Activated T-helper 1 cell treated with anti-CD3 and anti-CD28 coated beads, Interleukin-2, amount 50 U/mL, for 16 hours (primary cell): ENCODE results near the gene RFX3.

Experiments
- DNase-seq, 2 donors: peaks; one replicate each; pipeline ENCODE4 v3.0.0-alpha.2; 2020; ENCODE audit warnings: low read depth in 1 of 2, low spot score in 1 of 2

RFX3 gene

GRCh38 chr9:3478549-3478953, 47.2 kb downstream of the RFX3 start:
- DNase-seq = no peak

DNA sequence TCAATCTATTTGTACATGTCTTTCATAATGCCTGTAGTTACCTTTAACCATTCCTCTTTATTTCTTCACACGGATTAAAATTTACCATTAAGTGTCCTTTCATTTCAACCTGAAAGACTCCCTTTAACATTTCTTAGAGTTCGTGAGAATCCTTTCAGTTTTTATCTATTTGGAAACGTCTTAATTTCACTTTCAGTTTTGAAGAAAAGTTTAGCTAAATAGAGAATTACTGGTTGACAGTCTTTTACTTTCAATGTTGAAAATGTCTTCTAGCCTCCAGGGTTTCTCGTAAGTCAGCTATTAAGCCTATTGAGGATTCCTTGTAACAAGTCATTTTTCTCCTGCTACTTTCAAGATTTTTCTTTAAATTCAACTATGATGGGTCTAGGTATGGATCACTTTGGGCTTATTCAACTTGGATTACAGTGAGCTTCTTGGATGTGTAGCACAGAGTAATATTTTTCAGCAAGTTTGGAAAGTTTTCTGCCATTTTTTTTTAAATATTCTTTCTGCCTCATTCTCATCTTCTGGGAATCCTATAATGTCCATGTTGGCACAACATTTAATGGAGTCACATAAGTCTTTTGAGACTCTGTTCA, 48.5 kb downstream of the RFX3 start:
- no peak for DNase-seq

DNA sequence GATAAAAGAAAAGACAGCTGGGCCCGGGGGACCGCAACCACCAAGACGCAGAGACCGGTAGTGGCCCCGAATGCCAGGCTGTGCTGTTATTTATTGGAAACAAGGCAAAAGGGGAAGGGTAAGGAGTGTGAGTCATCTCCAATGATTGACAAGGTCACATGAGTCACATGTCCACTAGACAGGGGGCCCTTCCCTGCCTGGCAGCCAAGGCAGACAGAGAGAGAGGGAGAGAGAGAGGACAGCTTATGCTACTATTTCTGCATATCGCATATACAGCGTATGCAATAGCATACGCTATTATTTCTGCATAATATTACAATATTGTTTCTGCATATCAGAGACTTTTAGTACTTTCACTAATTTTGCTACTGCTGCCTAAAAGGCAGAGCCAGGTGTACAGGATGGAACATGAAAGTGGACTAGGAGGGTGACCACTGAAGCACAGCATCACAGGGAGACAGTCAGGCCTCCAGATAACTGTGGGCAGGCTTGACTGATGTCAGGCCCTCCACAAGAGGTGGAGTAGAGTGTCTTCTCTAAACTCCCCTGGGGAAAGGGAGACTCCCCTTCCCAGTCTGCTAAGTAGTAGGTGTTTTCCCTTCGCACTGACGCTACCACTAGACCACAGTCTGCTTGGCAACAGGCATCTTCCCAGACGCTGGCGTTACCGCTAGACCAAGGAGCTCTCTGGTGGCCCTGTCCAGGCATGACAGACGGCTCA, 50.3 kb downstream of the RFX3 start:
- no peak for DNase-seq

DNA sequence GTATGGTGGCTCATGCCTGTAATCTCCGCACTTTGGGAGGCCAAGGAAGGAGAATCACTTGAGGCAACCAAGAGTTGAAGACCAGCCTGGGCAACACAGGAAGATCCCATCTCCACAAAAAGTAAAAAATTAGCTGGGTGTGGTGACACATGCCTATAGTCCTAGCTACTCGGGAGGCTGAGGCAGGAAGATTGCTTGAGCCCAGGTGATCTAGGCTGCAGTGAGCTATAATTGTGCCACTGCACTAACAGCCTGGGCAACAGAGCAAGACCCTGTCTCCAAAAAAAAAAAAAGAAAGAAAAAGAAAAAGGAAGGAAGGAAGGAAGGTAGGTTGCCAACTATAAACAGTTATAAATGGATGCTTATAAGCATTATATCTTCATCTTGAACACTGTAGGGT, 51.0 kb downstream of the RFX3 start:
- DNase-seq = no peak

GRCh38 chr9:3473405-3473804, 52.4 kb downstream of the RFX3 start:
- DNase-seq = no peak

- DNase-seq = no peak
These were observed 53.9 kb downstream of the RFX3 start for GRCh38 chr9:3471883-3472282.

DNA sequence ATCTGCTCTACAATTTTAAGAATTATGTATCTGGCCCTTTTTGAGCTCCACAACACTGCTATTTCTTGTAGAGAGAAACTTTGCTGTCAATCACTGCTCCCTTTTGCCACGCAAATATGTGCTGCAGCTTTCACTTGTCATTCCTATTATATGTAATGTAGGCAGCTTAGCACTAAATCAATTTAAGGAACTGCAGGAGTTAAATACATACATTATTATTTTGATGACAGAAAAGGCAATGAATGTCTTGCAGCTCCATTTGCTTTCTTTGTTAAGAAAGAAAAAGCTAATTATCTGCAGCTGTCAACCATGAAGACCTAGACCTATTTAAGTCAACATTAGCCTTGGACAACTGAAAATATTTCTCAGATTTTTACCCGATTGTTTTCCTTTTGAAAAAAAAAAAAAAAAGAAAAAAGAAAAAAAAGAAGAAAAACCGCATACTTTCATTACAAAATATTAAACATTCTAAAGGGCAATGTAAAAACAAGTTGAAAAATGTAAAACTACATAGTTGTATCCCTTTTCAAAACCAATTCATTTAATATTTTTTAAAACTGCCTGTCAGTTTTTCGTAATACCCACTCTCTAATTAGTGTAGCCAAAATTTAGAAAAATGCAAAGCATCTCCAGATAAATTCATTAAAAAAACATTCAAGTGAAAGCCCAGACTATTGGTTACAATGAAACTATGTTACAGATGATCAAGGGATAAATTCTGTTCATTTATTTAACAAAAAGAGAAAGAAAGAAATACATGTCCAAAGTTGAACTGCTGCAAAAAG, 57.2 kb downstream of the RFX3 start:
- DNase-seq = no peak

GRCh38 chr9:3467593-3468219, 58.1 kb downstream of the RFX3 start:
- peak; percentile 20 to 35 for DNase-seq

- DNase-seq = no peak
These were observed 61.7 kb downstream of the RFX3 start for GRCh38 chr9:3464033-3464638.

DNA sequence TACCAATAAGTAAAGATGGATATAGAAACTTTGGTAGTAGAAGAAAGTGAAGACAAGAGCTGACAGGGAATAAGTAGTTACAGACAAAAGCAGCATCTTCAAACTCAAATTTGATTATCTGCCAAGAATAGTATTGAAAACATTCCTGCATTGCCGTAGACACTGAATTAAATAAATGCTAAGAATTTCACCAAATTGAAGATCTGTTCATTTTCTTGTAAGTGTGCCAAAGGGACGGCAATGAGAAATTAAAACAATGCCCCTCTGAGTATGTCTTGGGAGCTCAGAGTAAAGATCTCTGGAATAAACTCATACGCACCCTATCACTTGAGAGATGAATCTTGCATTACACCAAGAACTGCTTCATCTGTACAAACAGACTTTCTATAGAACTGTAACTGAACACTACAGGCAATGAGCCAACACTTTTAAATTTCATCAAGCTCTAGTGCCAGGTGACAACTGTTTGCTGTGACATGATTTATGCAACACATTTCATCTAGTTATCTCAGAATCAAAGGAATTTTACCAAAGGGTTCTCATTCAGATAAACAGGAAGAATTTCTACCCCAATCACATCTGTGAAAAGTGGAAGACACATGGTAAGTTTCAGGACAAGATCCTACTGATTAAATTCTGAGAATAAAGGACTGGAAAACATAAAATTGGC, 66.9 kb downstream of the RFX3 start:
- DNase-seq = no peak

DNA sequence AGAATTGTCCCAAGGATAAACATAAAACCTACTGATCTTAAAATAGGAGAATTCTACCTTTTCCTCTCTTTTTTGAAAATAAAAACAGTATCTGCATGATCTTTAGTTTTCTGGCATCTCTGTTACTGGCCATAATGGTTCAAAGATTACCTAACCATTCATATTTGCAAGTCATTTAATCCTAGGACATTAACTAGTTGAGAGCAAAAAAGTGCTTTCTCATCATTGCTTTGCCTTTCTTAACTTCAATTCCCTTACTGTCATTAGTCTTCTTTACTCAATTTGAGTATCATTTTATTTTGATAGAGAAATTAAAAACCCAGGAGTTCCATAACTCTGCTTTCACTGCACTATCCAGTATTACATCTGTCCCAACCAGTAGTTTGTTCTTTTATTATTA, 68.6 kb downstream of the RFX3 start:
- no peak for DNase-seq

GRCh38 chr9:3455717-3456116, 70.1 kb downstream of the RFX3 start:
- DNase-seq = no peak

GRCh38 chr9:3455094-3455493, 70.7 kb downstream of the RFX3 start:
- no peak for DNase-seq

- DNase-seq = no peak
These were observed 73.8 kb downstream of the RFX3 start for GRCh38 chr9:3451956-3452355.

- DNase-seq = no peak
These were observed 78.0 kb downstream of the RFX3 start for GRCh38 chr9:3447788-3448187.

GRCh38 chr9:3447143-3447542, 78.7 kb downstream of the RFX3 start:
- DNase-seq = no peak

GRCh38 chr9:3446313-3446712, 79.5 kb downstream of the RFX3 start:
- no peak for DNase-seq

DNA sequence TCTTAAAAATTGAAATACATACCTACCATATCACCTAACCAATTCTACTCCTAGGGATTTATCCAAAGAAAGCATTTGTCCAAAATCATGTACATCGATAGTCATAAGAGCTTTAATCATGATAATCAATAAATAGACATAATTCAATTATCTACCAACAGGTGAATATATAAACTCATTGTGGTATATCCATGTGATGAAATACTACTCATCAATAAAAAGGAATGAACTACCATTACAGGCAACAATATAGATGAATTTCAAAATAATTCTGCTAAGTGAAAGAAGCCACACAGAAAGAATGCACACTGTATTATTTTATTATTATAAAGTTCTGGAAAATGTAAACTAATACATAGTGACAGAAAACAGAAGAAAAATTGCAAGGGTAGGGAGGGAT, 81.8 kb downstream of the RFX3 start:
- no peak for DNase-seq

DNA sequence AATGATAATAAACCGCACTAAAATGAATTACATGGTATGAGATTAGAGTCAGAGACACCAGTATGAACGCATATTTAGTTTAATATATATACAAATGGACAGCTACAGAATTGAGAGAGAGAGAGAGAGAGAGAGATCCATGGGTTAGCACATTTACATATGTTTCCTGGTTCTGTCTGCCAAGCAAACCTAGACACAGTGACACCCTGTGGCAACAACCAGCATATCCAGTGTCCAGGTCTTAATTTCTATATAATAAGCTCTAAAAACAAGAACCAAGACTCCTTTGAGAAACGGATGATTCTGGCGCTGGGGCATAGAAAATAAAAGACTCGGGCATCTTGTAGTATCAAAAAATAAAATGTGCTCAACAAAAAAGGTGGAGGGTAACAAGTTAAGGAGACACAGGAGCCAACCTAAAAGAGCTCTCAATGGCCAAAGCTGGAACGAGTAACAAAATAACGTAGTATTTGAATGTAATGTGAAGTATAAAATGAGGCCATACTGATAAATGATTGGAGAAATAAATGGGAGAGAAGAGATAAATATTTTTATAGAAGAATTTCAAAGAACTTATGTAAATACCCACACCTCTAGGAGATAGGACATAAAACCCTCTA, 84.5 kb downstream of the RFX3 start:
- peak in 1 of 2 donors; percentile 1 for DNase-seq

DNA sequence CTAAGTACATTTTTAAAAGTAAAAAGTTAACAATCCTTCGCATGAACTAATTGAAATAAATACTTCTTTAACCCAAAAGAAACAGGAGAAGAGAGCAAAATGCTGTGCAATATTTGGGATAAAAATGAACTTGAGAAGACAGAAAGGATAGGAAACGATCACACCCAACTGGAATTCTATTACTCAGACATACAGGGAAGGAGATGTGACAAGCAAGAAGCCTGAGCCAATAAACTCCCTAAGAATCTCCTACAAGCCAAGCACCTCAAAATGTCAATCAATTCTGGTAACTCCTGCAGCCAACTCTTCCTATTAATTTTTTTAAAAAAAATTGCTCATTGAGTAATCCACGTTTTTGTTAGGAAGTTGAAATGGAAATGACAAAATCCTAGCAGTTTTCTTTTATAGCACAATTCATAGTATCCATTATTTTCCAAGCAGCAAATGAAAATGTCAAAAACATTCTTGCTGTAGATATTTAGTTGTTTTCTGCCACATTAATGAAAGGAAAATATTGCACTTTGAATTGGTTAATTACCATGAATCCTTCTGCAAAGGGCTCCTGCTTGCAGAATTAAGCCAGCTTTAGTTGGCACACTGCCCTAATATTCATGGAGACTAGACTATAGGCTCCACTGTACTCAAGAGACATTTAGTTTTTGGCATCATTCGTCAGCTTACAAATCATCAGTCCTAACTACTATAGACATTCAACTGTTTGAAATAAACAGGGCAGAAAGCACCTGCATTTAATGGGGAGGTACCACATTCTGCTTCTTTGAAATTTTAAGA, 89.0 kb downstream of the RFX3 start:
- DNase-seq = no peak
